Measurements from ENCODE around the gene NYAP2.

NYAP2 gene

DNA sequence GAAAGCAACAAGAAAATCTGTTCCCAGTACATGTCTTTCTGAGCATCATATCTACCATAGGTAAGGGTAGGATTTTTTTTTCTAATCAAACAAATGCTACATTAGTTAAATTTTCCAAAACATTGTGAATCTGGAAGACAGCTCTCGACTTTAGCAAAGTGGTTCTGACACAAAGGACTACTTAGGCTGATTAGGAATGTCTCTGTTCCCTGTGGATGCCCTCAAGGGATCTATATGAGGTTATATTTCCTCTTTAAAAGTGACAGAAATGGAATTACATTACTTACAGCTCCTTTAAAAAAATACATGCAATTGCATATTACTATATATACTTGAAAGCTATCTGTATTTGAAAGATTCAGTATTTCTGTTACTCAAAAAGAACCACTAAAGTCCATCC, 15.4 kb downstream of the NYAP2 start:
- Mint-ChIP-seq H3K4me1 (ENCODE audit: low read depth) (no peaks in the 10 kb centered on the region), H3K9me3 (no peaks in the 10 kb centered on the region), H3K27me3 (ENCODE audit: low read depth) (peaks cover 9% of the 10 kb centered on the region), H3K27ac (no peak overlapping the region), H3K4me3 (no peak overlapping the region), H3K36me3 (ENCODE audit: low read depth) (no peaks in the 10 kb centered on the region)

DNA sequence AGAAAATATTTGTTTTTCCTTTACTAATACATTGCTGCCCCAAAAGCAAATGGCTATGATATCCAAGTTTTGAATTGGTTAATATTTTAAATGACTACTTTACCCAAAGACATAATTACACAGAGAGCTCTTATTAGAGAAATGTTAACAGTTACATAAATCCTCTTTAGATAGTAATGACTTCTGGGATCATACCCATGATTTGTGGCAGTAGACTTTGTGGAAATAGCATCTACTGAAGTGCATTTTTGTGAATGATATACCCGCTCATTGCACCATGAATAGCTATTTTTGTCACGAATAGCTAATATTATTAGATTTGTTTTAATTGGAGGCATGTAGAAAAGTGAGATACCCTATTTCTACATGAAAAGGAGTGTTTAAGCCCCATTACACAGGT, 15.8 kb downstream of the NYAP2 start:
- H3K36me3 Mint-ChIP-seq (ENCODE audit: low read depth) = no peaks in the 10 kb centered on the region

GRCh38 chr2:225415792-225416191, 16.3 kb downstream of the NYAP2 start:
- no peak overlapping the region for H3K4me3 Mint-ChIP-seq
- no peaks in the 10 kb centered on the region for H3K9me3 Mint-ChIP-seq
- H3K27ac Mint-ChIP-seq = no peak overlapping the region
- H3K36me3 Mint-ChIP-seq (ENCODE audit: low read depth) = no peaks in the 10 kb centered on the region
- no peaks in the 10 kb centered on the region for H3K4me1 Mint-ChIP-seq (ENCODE audit: low read depth)
- H3K27me3 Mint-ChIP-seq (ENCODE audit: low read depth) = peaks cover 9% of the 10 kb centered on the region

More for the DNA sequence above, 15.8 kb downstream of the NYAP2 start:
- H3K27me3 Mint-ChIP-seq (ENCODE audit: low read depth) = peaks cover 9% of the 10 kb centered on the region
- no peak overlapping the region for H3K4me3 Mint-ChIP-seq
- no peaks in the 10 kb centered on the region for H3K9me3 Mint-ChIP-seq
- H3K4me1 Mint-ChIP-seq (ENCODE audit: low read depth) = no peaks in the 10 kb centered on the region
- H3K27ac Mint-ChIP-seq = no peak overlapping the region

DNA sequence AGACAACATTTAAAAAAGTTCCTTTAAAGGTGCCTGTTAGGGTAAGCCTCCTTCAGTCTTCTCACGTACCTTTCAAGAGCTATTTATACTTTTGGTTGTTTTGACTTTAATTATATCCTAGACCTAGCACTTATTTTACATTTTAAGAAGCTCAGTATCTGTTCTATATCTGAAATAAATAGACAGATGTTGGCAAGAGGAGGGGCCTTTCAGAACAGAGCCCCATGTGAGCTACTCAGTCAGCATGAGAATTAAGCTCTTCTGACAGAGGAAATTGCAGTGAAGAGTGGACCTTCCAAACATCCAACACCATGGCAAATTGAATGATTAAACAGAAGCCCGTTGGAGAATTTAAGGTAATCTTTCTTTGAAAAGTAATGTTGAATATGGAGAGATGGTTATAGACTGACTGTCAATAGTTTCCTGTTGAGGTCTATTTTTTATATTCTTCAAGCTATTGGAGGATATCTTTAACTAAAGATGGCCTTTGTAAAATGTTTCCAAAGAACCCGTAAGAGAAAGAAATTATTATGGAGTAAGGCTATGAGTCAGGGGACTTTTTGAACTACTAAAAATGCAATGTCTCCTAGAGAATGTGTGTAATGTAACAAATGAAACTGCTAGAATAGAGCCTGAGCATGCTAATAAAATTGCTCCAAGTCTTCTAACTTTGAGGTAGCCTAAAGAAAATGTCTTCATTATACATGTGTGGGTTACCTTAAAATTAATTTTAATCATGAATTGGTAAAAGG, 17.3 kb downstream of the NYAP2 start:
- Mint-ChIP-seq H3K9me3 (no peaks in the 10 kb centered on the region), H3K27me3 (ENCODE audit: low read depth) (peaks cover 9% of the 10 kb centered on the region), H3K4me3 (no peak overlapping the region), H3K27ac (no peak overlapping the region), H3K36me3 (ENCODE audit: low read depth) (no peaks in the 10 kb centered on the region), H3K4me1 (ENCODE audit: low read depth) (no peaks in the 10 kb centered on the region)

- H3K27me3 Mint-ChIP-seq (ENCODE audit: low read depth) = peaks cover 9% of the 10 kb centered on the region
- H3K36me3 Mint-ChIP-seq (ENCODE audit: low read depth) = no peaks in the 10 kb centered on the region
- H3K4me1 Mint-ChIP-seq (ENCODE audit: low read depth) = no peaks in the 10 kb centered on the region
- no peak overlapping the region for H3K27ac Mint-ChIP-seq
- no peak overlapping the region for H3K4me3 Mint-ChIP-seq
- no peaks in the 10 kb centered on the region for H3K9me3 Mint-ChIP-seq
Observed at GRCh38 chr2:225419033-225419432, 19.5 kb downstream of the NYAP2 start.

- Mint-ChIP-seq H3K36me3 (ENCODE audit: low read depth) (no peaks in the 10 kb centered on the region), H3K27me3 (ENCODE audit: low read depth) (peaks cover 9% of the 10 kb centered on the region), H3K9me3 (no peaks in the 10 kb centered on the region), H3K4me1 (ENCODE audit: low read depth) (no peaks in the 10 kb centered on the region), H3K4me3 (no peak overlapping the region), H3K27ac (no peak overlapping the region)
Observed at GRCh38 chr2:225422145-225422544, 22.6 kb downstream of the NYAP2 start.

- Mint-ChIP-seq H3K36me3 (ENCODE audit: low read depth) (no peaks in the 10 kb centered on the region), H3K4me3 (no peak overlapping the region), H3K4me1 (ENCODE audit: low read depth) (no peaks in the 10 kb centered on the region), H3K27ac (no peak overlapping the region), H3K27me3 (ENCODE audit: low read depth) (peaks cover 4% of the 10 kb centered on the region), H3K9me3 (no peaks in the 10 kb centered on the region)
Observed at GRCh38 chr2:225425284-225425683, 25.8 kb downstream of the NYAP2 start.

- no peaks in the 10 kb centered on the region for H3K36me3 Mint-ChIP-seq (ENCODE audit: low read depth)
- no peaks in the 10 kb centered on the region for H3K4me1 Mint-ChIP-seq (ENCODE audit: low read depth)
- no peaks in the 10 kb centered on the region for H3K9me3 Mint-ChIP-seq
- H3K27ac Mint-ChIP-seq = no peak overlapping the region
- H3K4me3 Mint-ChIP-seq = no peak overlapping the region
- peaks cover 4% of the 10 kb centered on the region for H3K27me3 Mint-ChIP-seq (ENCODE audit: low read depth)
Observed at GRCh38 chr2:225428360-225428759, 28.9 kb downstream of the NYAP2 start.

- Mint-ChIP-seq H3K36me3 (ENCODE audit: low read depth) (no peaks in the 10 kb centered on the region), H3K27ac (no peak overlapping the region), H3K27me3 (ENCODE audit: low read depth) (peaks cover 4% of the 10 kb centered on the region), H3K4me3 (no peak overlapping the region), H3K9me3 (no peaks in the 10 kb centered on the region), H3K4me1 (ENCODE audit: low read depth) (no peaks in the 10 kb centered on the region)
Observed at GRCh38 chr2:225429717-225430116, 30.2 kb downstream of the NYAP2 start.

- no peaks in the 10 kb centered on the region for H3K36me3 Mint-ChIP-seq (ENCODE audit: low read depth)
- H3K27me3 Mint-ChIP-seq (ENCODE audit: low read depth) = peaks cover 4% of the 10 kb centered on the region
- H3K4me3 Mint-ChIP-seq = no peak overlapping the region
- H3K4me1 Mint-ChIP-seq (ENCODE audit: low read depth) = no peaks in the 10 kb centered on the region
- H3K27ac Mint-ChIP-seq = no peak overlapping the region
- no peaks in the 10 kb centered on the region for H3K9me3 Mint-ChIP-seq
Observed at GRCh38 chr2:225431105-225431863, 31.8 kb downstream of the NYAP2 start.

GRCh38 chr2:225434014-225434413, 34.5 kb downstream of the NYAP2 start:
- H3K4me1 Mint-ChIP-seq (ENCODE audit: low read depth) = no peaks in the 10 kb centered on the region
- peaks cover 3% of the 10 kb centered on the region for H3K27me3 Mint-ChIP-seq (ENCODE audit: low read depth)
- no peaks in the 10 kb centered on the region for H3K36me3 Mint-ChIP-seq (ENCODE audit: low read depth)
- H3K4me3 Mint-ChIP-seq = no peak overlapping the region
- H3K9me3 Mint-ChIP-seq = no peaks in the 10 kb centered on the region
- H3K27ac Mint-ChIP-seq = no peak overlapping the region

DNA sequence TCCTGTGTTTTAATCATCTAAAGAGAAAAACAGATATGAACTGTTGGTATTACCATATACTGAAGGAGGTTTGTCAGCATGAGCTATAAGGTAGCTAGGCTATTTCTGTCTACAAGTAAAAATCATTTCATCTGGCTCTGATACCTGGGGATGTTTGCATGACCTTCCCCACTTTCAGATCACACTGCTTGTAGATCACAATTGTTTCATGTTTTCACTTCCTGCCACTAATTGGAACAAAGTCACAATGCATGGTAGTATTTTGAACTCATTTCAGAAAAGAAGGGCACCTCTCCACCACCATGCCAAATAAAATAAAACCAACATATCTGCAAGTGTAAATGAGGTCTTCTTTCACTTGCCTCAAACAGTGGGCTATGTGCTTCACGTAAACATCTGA, 37.8 kb downstream of the NYAP2 start:
- Mint-ChIP-seq H3K4me1 (ENCODE audit: low read depth) (no peaks in the 10 kb centered on the region), H3K27me3 (ENCODE audit: low read depth) (peaks cover 3% of the 10 kb centered on the region), H3K36me3 (ENCODE audit: low read depth) (no peaks in the 10 kb centered on the region), H3K27ac (no peak overlapping the region), H3K9me3 (no peaks in the 10 kb centered on the region), H3K4me3 (no peak overlapping the region)

- Mint-ChIP-seq H3K27ac (no peak overlapping the region), H3K9me3 (no peaks in the 10 kb centered on the region), H3K4me3 (no peak overlapping the region), H3K36me3 (ENCODE audit: low read depth) (no peaks in the 10 kb centered on the region), H3K27me3 (ENCODE audit: low read depth) (peaks cover 3% of the 10 kb centered on the region), H3K4me1 (ENCODE audit: low read depth) (no peaks in the 10 kb centered on the region)
Observed at GRCh38 chr2:225438248-225438647, 38.7 kb downstream of the NYAP2 start.

- H3K4me1 Mint-ChIP-seq (ENCODE audit: low read depth) = no peaks in the 10 kb centered on the region
- no peaks in the 10 kb centered on the region for H3K9me3 Mint-ChIP-seq
- no peak overlapping the region for H3K27ac Mint-ChIP-seq
- H3K36me3 Mint-ChIP-seq (ENCODE audit: low read depth) = no peaks in the 10 kb centered on the region
- no peak overlapping the region for H3K4me3 Mint-ChIP-seq
- H3K27me3 Mint-ChIP-seq (ENCODE audit: low read depth) = peaks cover 9% of the 10 kb centered on the region
Observed at GRCh38 chr2:225452677-225453076, 53.2 kb downstream of the NYAP2 start.

- H3K36me3 Mint-ChIP-seq (ENCODE audit: low read depth) = no peaks in the 10 kb centered on the region
- H3K27ac Mint-ChIP-seq = no peak overlapping the region
- peaks cover 9% of the 10 kb centered on the region for H3K27me3 Mint-ChIP-seq (ENCODE audit: low read depth)
- no peak overlapping the region for H3K4me3 Mint-ChIP-seq
- H3K4me1 Mint-ChIP-seq (ENCODE audit: low read depth) = no peaks in the 10 kb centered on the region
- H3K9me3 Mint-ChIP-seq = no peaks in the 10 kb centered on the region
Observed at GRCh38 chr2:225454412-225454811, 54.9 kb downstream of the NYAP2 start.
